Measurements from ENCODE around the gene CFAP74.
A peak's percentile ranks its signal among the peaks of the same experiment; 100 is the strongest.

CFAP74 gene

GRCh38 chr1:1997576-1997975 is 6.0 kb downstream of the CFAP74 start:
- Histone ChIP-seq H3K4me3 (ENCODE audit: low read depth in 1 of 2, low read length in 2 of 2) (no peak overlapping the region), H3K27me3 (ENCODE audit: insufficient read depth, low read length, poor library complexity) (no peaks in the 10 kb centered on the region), H3K9me3 (ENCODE audit: insufficient read depth, low read length, severe bottlenecking) (no peaks in the 10 kb centered on the region), H3K4me2 (ENCODE audit: insufficient read depth, low read length) (no peak overlapping the region), H3K9ac (ENCODE audit: low read depth, low read length) (no peak overlapping the region), H3K27ac (ENCODE audit: low read length) (no peak overlapping the region), H2AFZ (ENCODE audit: low read depth, low read length) (no peak overlapping the region), H3K79me2 (ENCODE audit: insufficient read depth, low read length) (no peaks in the 10 kb centered on the region), H3K4me1 (ENCODE audit: insufficient read depth, low read length) (peaks cover 10% of the 10 kb centered on the region), H4K20me1 (ENCODE audit: insufficient read depth, low read length) (no peaks in the 10 kb centered on the region), H3K36me3 (ENCODE audit: insufficient read depth, low read length) (no peaks in the 10 kb centered on the region)
- DNase-seq (no peak), ATAC-seq (ENCODE audit: insufficient read depth, low read depth) (no peak)
- no peak for TF ChIP-seq EZH2 (IDR thresholded peaks at IDR 0.05; ENCODE audit: borderline replicate concordance, low read depth, low read length, severe bottlenecking)
- no peak for TF ChIP-seq CTCF (IDR thresholded peaks at IDR 0.05; ENCODE audit: borderline replicate concordance, extremely low read depth, low read length, poor library complexity, severe bottlenecking)

GRCh38 chr1:1996207-1996651 is 7.4 kb downstream of the CFAP74 start:
- peak overlapping the region; percentile 2 for H3K9ac ChIP-seq (ENCODE audit: low read depth, low read length)
- H3K36me3 ChIP-seq (ENCODE audit: insufficient read depth, low read length) = no peaks in the 10 kb centered on the region
- H3K27me3 ChIP-seq (ENCODE audit: insufficient read depth, low read length, poor library complexity) = no peaks in the 10 kb centered on the region
- no peak overlapping the region for H3K4me2 ChIP-seq (ENCODE audit: insufficient read depth, low read length)
- no peak overlapping the region for H3K4me3 ChIP-seq (ENCODE audit: low read depth in 1 of 2, low read length in 2 of 2)
- peak; percentile 44 for DNase-seq
- peaks cover 10% of the 10 kb centered on the region for H3K4me1 ChIP-seq (ENCODE audit: insufficient read depth, low read length)
- TF ChIP-seq CTCF (IDR thresholded peaks at IDR 0.05; ENCODE audit: borderline replicate concordance, extremely low read depth, low read length, poor library complexity, severe bottlenecking) = no peak
- no peak for TF ChIP-seq EZH2 (IDR thresholded peaks at IDR 0.05; ENCODE audit: borderline replicate concordance, low read depth, low read length, severe bottlenecking)
- peak overlapping the region; percentile 63 for H2AFZ ChIP-seq (ENCODE audit: low read depth, low read length)
- no peaks in the 10 kb centered on the region for H4K20me1 ChIP-seq (ENCODE audit: insufficient read depth, low read length)
- no peaks in the 10 kb centered on the region for H3K9me3 ChIP-seq (ENCODE audit: insufficient read depth, low read length, severe bottlenecking)
- ATAC-seq (ENCODE audit: insufficient read depth, low read depth) = peak; percentile 92
- H3K79me2 ChIP-seq (ENCODE audit: insufficient read depth, low read length) = no peaks in the 10 kb centered on the region
- H3K27ac ChIP-seq (ENCODE audit: low read length) = peak overlapping the region; percentile 28

- no peaks in the 10 kb centered on the region for H3K79me2 ChIP-seq (ENCODE audit: insufficient read depth, low read length)
- DNase-seq (no peak), ATAC-seq (ENCODE audit: insufficient read depth, low read depth) (no peak)
- H3K4me1 ChIP-seq (ENCODE audit: insufficient read depth, low read length) = peaks cover 10% of the 10 kb centered on the region
- no peaks in the 10 kb centered on the region for H3K27me3 ChIP-seq (ENCODE audit: insufficient read depth, low read length, poor library complexity)
- H3K4me2 ChIP-seq (ENCODE audit: insufficient read depth, low read length) = no peak overlapping the region
- H3K4me3 ChIP-seq (ENCODE audit: low read depth in 1 of 2, low read length in 2 of 2) = no peak overlapping the region
- no peaks in the 10 kb centered on the region for H3K9me3 ChIP-seq (ENCODE audit: insufficient read depth, low read length, severe bottlenecking)
- H2AFZ ChIP-seq (ENCODE audit: low read depth, low read length) = no peak overlapping the region
- TF ChIP-seq EZH2 (IDR thresholded peaks at IDR 0.05; ENCODE audit: borderline replicate concordance, low read depth, low read length, severe bottlenecking) (no peak), CTCF (IDR thresholded peaks at IDR 0.05; ENCODE audit: borderline replicate concordance, extremely low read depth, low read length, poor library complexity, severe bottlenecking) (no peak)
- no peak overlapping the region for H3K27ac ChIP-seq (ENCODE audit: low read length)
- H3K9ac ChIP-seq (ENCODE audit: low read depth, low read length) = no peak overlapping the region
- no peaks in the 10 kb centered on the region for H3K36me3 ChIP-seq (ENCODE audit: insufficient read depth, low read length)
- no peaks in the 10 kb centered on the region for H4K20me1 ChIP-seq (ENCODE audit: insufficient read depth, low read length)
Observed at GRCh38 chr1:1994536-1994935, 9.1 kb downstream of the CFAP74 start.

GRCh38 chr1:1990222-1990621 is 13.4 kb downstream of the CFAP74 start:
- Histone ChIP-seq H3K9me3 (ENCODE audit: insufficient read depth, low read length, severe bottlenecking) (no peaks in the 10 kb centered on the region), H3K9ac (ENCODE audit: low read depth, low read length) (no peak overlapping the region), H4K20me1 (ENCODE audit: insufficient read depth, low read length) (no peaks in the 10 kb centered on the region), H3K27ac (ENCODE audit: low read length) (no peak overlapping the region), H3K4me3 (ENCODE audit: low read depth in 1 of 2, low read length in 2 of 2) (no peak overlapping the region), H3K79me2 (ENCODE audit: insufficient read depth, low read length) (no peaks in the 10 kb centered on the region), H2AFZ (ENCODE audit: low read depth, low read length) (no peak overlapping the region), H3K4me1 (ENCODE audit: insufficient read depth, low read length) (no peaks in the 10 kb centered on the region), H3K36me3 (ENCODE audit: insufficient read depth, low read length) (no peaks in the 10 kb centered on the region), H3K27me3 (ENCODE audit: insufficient read depth, low read length, poor library complexity) (no peaks in the 10 kb centered on the region), H3K4me2 (ENCODE audit: insufficient read depth, low read length) (no peak overlapping the region)
- TF ChIP-seq CTCF (IDR thresholded peaks at IDR 0.05; ENCODE audit: borderline replicate concordance, extremely low read depth, low read length, poor library complexity, severe bottlenecking) (no peak), EZH2 (IDR thresholded peaks at IDR 0.05; ENCODE audit: borderline replicate concordance, low read depth, low read length, severe bottlenecking) (no peak)
- ATAC-seq (ENCODE audit: insufficient read depth, low read depth) (no peak), DNase-seq (no peak)

Data from DND-41 (cell line).